HCT116 (cell line): ENCODE data around the gene ACSBG1. TPM values are rescaled to one million over a fixed set of nuclear protein-coding genes. Genes with fewer than 3 reads are reported as not detected.

Experiments
- ATAC-seq: fragments of 200-7000 bp; cut with Tn5 transposase; 2 replicates; pipeline ENCODE4 v1.9.1; 2020; ENCODE audit warnings: mild to moderate bottlenecking, moderate library complexity
- BruUV-seq: library from RNA; stranded (reverse); fragments of 400-500 nt; replicated peaks from 2 replicates; lab custom pipeline; 2021; lab: Mats Ljungman, UMichigan
- CTCF ChIA-PET: fragments of 300-600 bp; sonication (Branson Sonifier 250); formaldehyde crosslinking; loops from one replicate; lab custom pipeline; 2021; ENCODE audit warnings: antibody characterized with exemption; lab: Charles Lee
- POLR2A ChIA-PET: fragments of 300-600, 350-600 bp; sonication (Branson Sonifier 250); formaldehyde crosslinking; loops from one replicate; lab custom pipeline; 2021; ENCODE audit warnings: antibody characterized with exemption; lab: Charles Lee
- RAD21 ChIA-PET, 2 experiments: fragments of 300-600 bp; sonication (Branson Sonifier 250); formaldehyde crosslinking; loops; one replicate each; lab custom pipeline; 2023; ENCODE audit warnings: low total read pairs in 2 of 2; ENCODE audit not compliant: uncharacterized antibody in 2 of 2, unreplicated experiment in 2 of 2, low non-redundant PET in 1 of 2; lab: Charles Lee
- DNase-seq: peaks from one replicate; pipeline ENCODE4 v3.0.0-alpha.2; 2010; ENCODE audit warnings: low read depth, low spot score
- H2AFZ ChIP-seq: fragments of 200-600 bp; shearing (Covaris generic), sonication (generic); 2 replicates; pipeline ENCODE4 v1.6.1; 2017; ENCODE audit warnings: low read depth, mixed run types, mixed read lengths, antibody characterized with exemption, low read length; ENCODE audit not compliant: poor library complexity, severe bottlenecking
- H3K27ac ChIP-seq: 2 replicates; pipeline ENCODE4 v1.5.1; 2012; ENCODE audit warnings: low read depth, low read length
- H3K27me3 ChIP-seq: fragments of 200-600 bp; sonication (generic); 2 replicates; pipeline ENCODE4 v1.6.1; 2016; ENCODE audit warnings: mixed run types, low read length, mixed read lengths; ENCODE audit not compliant: insufficient read depth
- H3K36me3 ChIP-seq, 2 experiments: fragments of 200-500 bp in 1 of 2; fragments of 200-600 bp in 1 of 2; sonication (Bioruptor generic) in 1 of 2; sonication (generic) in 1 of 2; 2 replicates each; pipeline versions ENCODE4 v1.5.1 to v1.6.1; 2014 to 2016; ENCODE audit warnings: low read length in 2 of 2, inconsistent platforms in 1 of 2, mixed read lengths in 1 of 2, mixed run types in 1 of 2; ENCODE audit not compliant: insufficient read depth in 2 of 2, control insufficient read depth in 1 of 2
- H3K4me1 ChIP-seq, 2 experiments: fragments of 200-600 bp in 1 of 2; sonication (generic) in 1 of 2; 2 replicates each; pipeline versions ENCODE4 v1.5.1 to v1.6.1; 2012 to 2017; ENCODE audit warnings: low read length in 2 of 2, inconsistent platforms in 1 of 2, mild to moderate bottlenecking in 1 of 2, mixed read lengths in 1 of 2, mixed run types in 1 of 2, moderate library complexity in 1 of 2; ENCODE audit not compliant: insufficient read depth in 2 of 2, control insufficient read depth in 1 of 2
- H3K4me2 ChIP-seq: fragments of 200-600 bp; sonication (generic); 2 replicates; pipeline ENCODE4 v1.6.1; 2017; ENCODE audit warnings: mixed run types, low read length, mixed read lengths
- H3K4me3 ChIP-seq, 2 experiments: fragments of 200-600 bp in 1 of 2; sonication (generic) in 1 of 2; replicated peaks in 1 of 2; 2 replicates each; pipeline ENCODE4 v1.5.1; 2011 to 2016; ENCODE audit warnings: low read length in 2 of 2, control low read depth in 1 of 2, low read depth in 1 of 2, mild to moderate bottlenecking in 1 of 2, mixed read lengths in 1 of 2, mixed run types in 1 of 2
- H3K79me2 ChIP-seq: fragments of 200-600 bp; sonication (generic); 2 replicates; pipeline ENCODE4 v1.6.1; 2017; ENCODE audit warnings: mild to moderate bottlenecking, mixed run types, low read length, moderate library complexity, mixed read lengths; ENCODE audit not compliant: insufficient read depth
- H3K9ac ChIP-seq: fragments of 200-600 bp; sonication (generic); 2 replicates; pipeline ENCODE4 v1.6.1; 2016; ENCODE audit warnings: low read length, mixed read lengths
- H3K9me2 ChIP-seq: fragments of 200-600 bp; sonication (generic), shearing (Covaris generic); 2 replicates; pipeline ENCODE4 v1.6.1; 2017; ENCODE audit warnings: mixed run types, mild to moderate bottlenecking, moderate library complexity; ENCODE audit not compliant: insufficient read depth
- H3K9me3 ChIP-seq, 2 experiments: fragments of 200-500 bp in 1 of 2; fragments of 200-600 bp in 1 of 2; sonication (Bioruptor generic) in 1 of 2; sonication (generic) in 1 of 2; 2 replicates each; pipeline ENCODE4 v1.6.1; 2014 to 2017; ENCODE audit warnings: low read length in 2 of 2, mixed read lengths in 2 of 2, inconsistent platforms in 1 of 2, low read depth in 1 of 2, mild to moderate bottlenecking in 1 of 2, mixed run types in 1 of 2, moderate library complexity in 1 of 2; ENCODE audit not compliant: control insufficient read depth in 1 of 2, insufficient read depth in 1 of 2
- H4K20me1 ChIP-seq: fragments of 200-600 bp; sonication (generic), shearing (Covaris generic); 2 replicates; pipeline ENCODE4 v1.6.1; 2017; ENCODE audit warnings: mixed run types, mild to moderate bottlenecking, moderate library complexity; ENCODE audit not compliant: insufficient read depth
- CEBPB ChIP-seq: IDR thresholded peaks from 2 replicates; pipeline ENCODE4 v1.6.1; 2012; ENCODE audit warnings: low read depth
- EGR1 ChIP-seq: IDR thresholded peaks from 2 replicates; pipeline ENCODE4 v1.6.1; 2012; ENCODE audit warnings: low read depth
- ELF1 ChIP-seq: IDR thresholded peaks from 2 replicates; pipeline ENCODE4 v1.6.1; 2012; ENCODE audit warnings: low read depth, borderline replicate concordance
- FOSL1 ChIP-seq: IDR thresholded peaks from 2 replicates; pipeline ENCODE4 v1.6.1; 2012; ENCODE audit warnings: low read depth
- POLR2AphosphoS5 ChIP-seq: IDR thresholded peaks from 2 replicates; pipeline ENCODE4 v1.6.1; 2011; ENCODE audit warnings: mild to moderate bottlenecking, low read depth, low read length, moderate library complexity
- RAD21 ChIP-seq: IDR thresholded peaks from 2 replicates; pipeline ENCODE4 v1.6.1; 2012; ENCODE audit warnings: low read depth, mild to moderate bottlenecking
- REST ChIP-seq: IDR thresholded peaks from 2 replicates; pipeline ENCODE4 v1.6.1; 2012; ENCODE audit warnings: low read depth
- ZFX ChIP-seq: fragments of 450-650 bp; IDR thresholded peaks from 2 replicates; pipeline ENCODE4 v1.6.1; 2017
- intact Hi-C: fragments of 100-400 bp; cut with micrococcal nuclease; formaldehyde crosslinking; loops from 2 replicates; pipeline ENCODE4 v1.10.0; 2022
- total RNA-seq: library from RNA; stranded (reverse); gene quantifications from one replicate; pipeline ENCODE4 v1.2.1, GENCODE V29; 2021; ENCODE audit not compliant: unreplicated experiment
- TF ChIP-seq, protein P1 (sequence below): IDR thresholded peaks from 2 replicates; pipeline ENCODE4 v1.6.1; 2012
- TF ChIP-seq, protein P2 (sequence below): IDR thresholded peaks from 2 replicates; pipeline ENCODE4 v1.6.1; 2012
- TF ChIP-seq, protein P3 (sequence below), 3 experiments: fragments of 200-600 bp in 1 of 3; sonication (generic) in 1 of 3; IDR thresholded peaks in 2 of 3; conservative IDR thresholded peaks in 1 of 3; 2 replicates each; pipeline ENCODE4 v1.5.1; 2012 to 2017; ENCODE audit warnings: low read depth in 2 of 3, low read length in 2 of 3, antibody characterized with exemption in 1 of 3, borderline replicate concordance in 1 of 3, control low read depth in 1 of 3, mild to moderate bottlenecking in 1 of 3, mixed read lengths in 1 of 3, mixed run types in 1 of 3, moderate library complexity in 1 of 3; ENCODE audit not compliant: insufficient read depth in 1 of 3
- TF ChIP-seq, protein P4 (sequence below): IDR thresholded peaks from 2 replicates; pipeline ENCODE4 v1.6.1; 2011; ENCODE audit warnings: mild to moderate bottlenecking, low read length, moderate library complexity; ENCODE audit not compliant: insufficient replicate concordance; ENCODE audit errors: extremely low read depth

Gene ACSBG1
- total RNA-seq, 1 experiment from 2014 or later: 0.71 TPM

GRCh38 chr15:78156653-78157052 is 77.7 kb downstream of the ACSBG1 start (continued):
- TF ChIP-seq REST: no peak

- Histone ChIP-seq H3K79me2 (peaks cover 57% of the 10 kb centered on the region), H3K27me3 (no peaks in the 10 kb centered on the region), H3K9me3 (no peaks in the 10 kb centered on the region), H3K9ac (no peak overlapping the region), H3K4me3 (no peak overlapping the region), H3K4me1 (peaks cover 0 to 7% of the 10 kb centered on the region in 2 experiments; a peak in 3 of 4 replicates), H3K9me2 (no peaks in the 10 kb centered on the region), H3K4me2 (no peak overlapping the region), H3K36me3 (peaks cover 11 to 24% of the 10 kb centered on the region in 2 experiments; a peak in 3 of 4 replicates), H4K20me1 (no peaks in the 10 kb centered on the region), H2AFZ (no peak overlapping the region), H3K27ac (no peak overlapping the region)
- BruUV-seq: no TSS peak
- DNase-seq: no peak
- RAD21 ChIA-PET: no interaction called here
- POLR2A ChIA-PET: interaction anchor here (1.3 kb wide), 1 partner anchor 16 kb away, joined by 3 read pairs; no protein-coding TSS in a partner anchor
- CTCF ChIA-PET: interaction anchor here (1.5 kb wide), 1 partner anchor 42 kb away, joined by 4 read pairs; no protein-coding TSS in a partner anchor
- ATAC-seq: no peak
- intact Hi-C loops: no loop called here
- TF ChIP-seq, protein P1, sequence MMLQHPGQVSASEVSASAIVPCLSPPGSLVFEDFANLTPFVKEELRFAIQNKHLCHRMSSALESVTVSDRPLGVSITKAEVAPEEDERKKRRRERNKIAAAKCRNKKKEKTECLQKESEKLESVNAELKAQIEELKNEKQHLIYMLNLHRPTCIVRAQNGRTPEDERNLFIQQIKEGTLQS: no peak
- no peak for TF ChIP-seq RAD21
- TF ChIP-seq, protein P2, sequence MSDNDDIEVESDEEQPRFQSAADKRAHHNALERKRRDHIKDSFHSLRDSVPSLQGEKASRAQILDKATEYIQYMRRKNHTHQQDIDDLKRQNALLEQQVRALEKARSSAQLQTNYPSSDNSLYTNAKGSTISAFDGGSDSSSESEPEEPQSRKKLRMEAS: no peak
- TF ChIP-seq, protein P3, sequence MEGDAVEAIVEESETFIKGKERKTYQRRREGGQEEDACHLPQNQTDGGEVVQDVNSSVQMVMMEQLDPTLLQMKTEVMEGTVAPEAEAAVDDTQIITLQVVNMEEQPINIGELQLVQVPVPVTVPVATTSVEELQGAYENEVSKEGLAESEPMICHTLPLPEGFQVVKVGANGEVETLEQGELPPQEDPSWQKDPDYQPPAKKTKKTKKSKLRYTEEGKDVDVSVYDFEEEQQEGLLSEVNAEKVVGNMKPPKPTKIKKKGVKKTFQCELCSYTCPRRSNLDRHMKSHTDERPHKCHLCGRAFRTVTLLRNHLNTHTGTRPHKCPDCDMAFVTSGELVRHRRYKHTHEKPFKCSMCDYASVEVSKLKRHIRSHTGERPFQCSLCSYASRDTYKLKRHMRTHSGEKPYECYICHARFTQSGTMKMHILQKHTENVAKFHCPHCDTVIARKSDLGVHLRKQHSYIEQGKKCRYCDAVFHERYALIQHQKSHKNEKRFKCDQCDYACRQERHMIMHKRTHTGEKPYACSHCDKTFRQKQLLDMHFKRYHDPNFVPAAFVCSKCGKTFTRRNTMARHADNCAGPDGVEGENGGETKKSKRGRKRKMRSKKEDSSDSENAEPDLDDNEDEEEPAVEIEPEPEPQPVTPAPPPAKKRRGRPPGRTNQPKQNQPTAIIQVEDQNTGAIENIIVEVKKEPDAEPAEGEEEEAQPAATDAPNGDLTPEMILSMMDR (IDR thresholded peaks at IDR 0.05 in 2 of 3, conservative IDR thresholded peaks at IDR 0.05 in 1 of 3; ENCODE audit: borderline replicate concordance in 1 of 3, insufficient read depth in 1 of 3, low read depth in 2 of 3, low read length in 2 of 3): no peak
- TF ChIP-seq ELF1: no peak
- TF ChIP-seq CEBPB: no peak
- no peak for TF ChIP-seq EGR1
- no peak for TF ChIP-seq POLR2AphosphoS5
- TF ChIP-seq FOSL1: no peak
- TF ChIP-seq, protein P4, sequence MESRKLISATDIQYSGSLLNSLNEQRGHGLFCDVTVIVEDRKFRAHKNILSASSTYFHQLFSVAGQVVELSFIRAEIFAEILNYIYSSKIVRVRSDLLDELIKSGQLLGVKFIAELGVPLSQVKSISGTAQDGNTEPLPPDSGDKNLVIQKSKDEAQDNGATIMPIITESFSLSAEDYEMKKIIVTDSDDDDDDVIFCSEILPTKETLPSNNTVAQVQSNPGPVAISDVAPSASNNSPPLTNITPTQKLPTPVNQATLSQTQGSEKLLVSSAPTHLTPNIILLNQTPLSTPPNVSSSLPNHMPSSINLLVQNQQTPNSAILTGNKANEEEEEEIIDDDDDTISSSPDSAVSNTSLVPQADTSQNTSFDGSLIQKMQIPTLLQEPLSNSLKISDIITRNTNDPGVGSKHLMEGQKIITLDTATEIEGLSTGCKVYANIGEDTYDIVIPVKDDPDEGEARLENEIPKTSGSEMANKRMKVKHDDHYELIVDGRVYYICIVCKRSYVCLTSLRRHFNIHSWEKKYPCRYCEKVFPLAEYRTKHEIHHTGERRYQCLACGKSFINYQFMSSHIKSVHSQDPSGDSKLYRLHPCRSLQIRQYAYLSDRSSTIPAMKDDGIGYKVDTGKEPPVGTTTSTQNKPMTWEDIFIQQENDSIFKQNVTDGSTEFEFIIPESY: no peak
- no peak for TF ChIP-seq ZFX
Measured at GRCh38 chr15:78155355-78155939, 78.9 kb downstream of the ACSBG1 start.
